HCT116 (cell line): ENCODE measurements around the gene ZNF804B. TPM values are rescaled to one million over a fixed set of nuclear protein-coding genes. Genes with fewer than 3 reads are reported as not detected.

ENCODE experiments used
- ATAC-seq: fragments of 200-7000 bp; cut with Tn5 transposase; 2 replicates; pipeline ENCODE4 v1.9.1; 2020; ENCODE audit warnings: mild to moderate bottlenecking, moderate library complexity
- BruUV-seq: library from RNA; stranded (reverse); fragments of 400-500 nt; replicated peaks from 2 replicates; lab custom pipeline; 2021; lab: Mats Ljungman, UMichigan
- CTCF ChIA-PET: fragments of 300-600 bp; sonication (Branson Sonifier 250); formaldehyde crosslinking; loops from one replicate; lab custom pipeline; 2021; ENCODE audit warnings: antibody characterized with exemption; lab: Charles Lee
- POLR2A ChIA-PET: fragments of 300-600, 350-600 bp; sonication (Branson Sonifier 250); formaldehyde crosslinking; loops from one replicate; lab custom pipeline; 2021; ENCODE audit warnings: antibody characterized with exemption; lab: Charles Lee
- RAD21 ChIA-PET, 2 experiments: fragments of 300-600 bp; sonication (Branson Sonifier 250); formaldehyde crosslinking; loops; one replicate each; lab custom pipeline; 2023; ENCODE audit warnings: low total read pairs in 2 of 2; ENCODE audit not compliant: uncharacterized antibody in 2 of 2, unreplicated experiment in 2 of 2, low non-redundant PET in 1 of 2; lab: Charles Lee
- DNase-seq: peaks from one replicate; pipeline ENCODE4 v3.0.0-alpha.2; 2010; ENCODE audit warnings: low read depth, low spot score
- H2AFZ ChIP-seq: fragments of 200-600 bp; shearing (Covaris generic), sonication (generic); 2 replicates; pipeline ENCODE4 v1.6.1; 2017; ENCODE audit warnings: low read depth, mixed run types, mixed read lengths, antibody characterized with exemption, low read length; ENCODE audit not compliant: poor library complexity, severe bottlenecking
- H3K27ac ChIP-seq: 2 replicates; pipeline ENCODE4 v1.5.1; 2012; ENCODE audit warnings: low read depth, low read length
- H3K27me3 ChIP-seq: fragments of 200-600 bp; sonication (generic); 2 replicates; pipeline ENCODE4 v1.6.1; 2016; ENCODE audit warnings: mixed run types, low read length, mixed read lengths; ENCODE audit not compliant: insufficient read depth
- H3K36me3 ChIP-seq, 2 experiments: fragments of 200-500 bp in 1 of 2; fragments of 200-600 bp in 1 of 2; sonication (Bioruptor generic) in 1 of 2; sonication (generic) in 1 of 2; 2 replicates each; pipeline versions ENCODE4 v1.5.1 to v1.6.1; 2014 to 2016; ENCODE audit warnings: low read length in 2 of 2, inconsistent platforms in 1 of 2, mixed read lengths in 1 of 2, mixed run types in 1 of 2; ENCODE audit not compliant: insufficient read depth in 2 of 2, control insufficient read depth in 1 of 2
- H3K4me1 ChIP-seq, 2 experiments: fragments of 200-600 bp in 1 of 2; sonication (generic) in 1 of 2; 2 replicates each; pipeline versions ENCODE4 v1.5.1 to v1.6.1; 2012 to 2017; ENCODE audit warnings: low read length in 2 of 2, inconsistent platforms in 1 of 2, mild to moderate bottlenecking in 1 of 2, mixed read lengths in 1 of 2, mixed run types in 1 of 2, moderate library complexity in 1 of 2; ENCODE audit not compliant: insufficient read depth in 2 of 2, control insufficient read depth in 1 of 2
- H3K4me2 ChIP-seq: fragments of 200-600 bp; sonication (generic); 2 replicates; pipeline ENCODE4 v1.6.1; 2017; ENCODE audit warnings: mixed run types, low read length, mixed read lengths
- H3K4me3 ChIP-seq, 2 experiments: fragments of 200-600 bp in 1 of 2; sonication (generic) in 1 of 2; replicated peaks in 1 of 2; 2 replicates each; pipeline ENCODE4 v1.5.1; 2011 to 2016; ENCODE audit warnings: low read length in 2 of 2, control low read depth in 1 of 2, low read depth in 1 of 2, mild to moderate bottlenecking in 1 of 2, mixed read lengths in 1 of 2, mixed run types in 1 of 2
- H3K79me2 ChIP-seq: fragments of 200-600 bp; sonication (generic); 2 replicates; pipeline ENCODE4 v1.6.1; 2017; ENCODE audit warnings: mild to moderate bottlenecking, mixed run types, low read length, moderate library complexity, mixed read lengths; ENCODE audit not compliant: insufficient read depth
- H3K9ac ChIP-seq: fragments of 200-600 bp; sonication (generic); 2 replicates; pipeline ENCODE4 v1.6.1; 2016; ENCODE audit warnings: low read length, mixed read lengths
- H3K9me2 ChIP-seq: fragments of 200-600 bp; sonication (generic), shearing (Covaris generic); 2 replicates; pipeline ENCODE4 v1.6.1; 2017; ENCODE audit warnings: mixed run types, mild to moderate bottlenecking, moderate library complexity; ENCODE audit not compliant: insufficient read depth
- H3K9me3 ChIP-seq, 2 experiments: fragments of 200-500 bp in 1 of 2; fragments of 200-600 bp in 1 of 2; sonication (Bioruptor generic) in 1 of 2; sonication (generic) in 1 of 2; 2 replicates each; pipeline ENCODE4 v1.6.1; 2014 to 2017; ENCODE audit warnings: low read length in 2 of 2, mixed read lengths in 2 of 2, inconsistent platforms in 1 of 2, low read depth in 1 of 2, mild to moderate bottlenecking in 1 of 2, mixed run types in 1 of 2, moderate library complexity in 1 of 2; ENCODE audit not compliant: control insufficient read depth in 1 of 2, insufficient read depth in 1 of 2
- H4K20me1 ChIP-seq: fragments of 200-600 bp; sonication (generic), shearing (Covaris generic); 2 replicates; pipeline ENCODE4 v1.6.1; 2017; ENCODE audit warnings: mixed run types, mild to moderate bottlenecking, moderate library complexity; ENCODE audit not compliant: insufficient read depth
- ATF3 ChIP-seq: IDR thresholded peaks from 2 replicates; pipeline ENCODE4 v1.6.1; 2012
- CEBPB ChIP-seq: IDR thresholded peaks from 2 replicates; pipeline ENCODE4 v1.6.1; 2012; ENCODE audit warnings: low read depth
- CTCF ChIP-seq, 3 experiments: fragments of 200-600 bp in 1 of 3; sonication (generic) in 1 of 3; IDR thresholded peaks in 2 of 3; conservative IDR thresholded peaks in 1 of 3; 2 replicates each; pipeline ENCODE4 v1.5.1; 2012 to 2017; ENCODE audit warnings: low read depth in 2 of 3, low read length in 2 of 3, antibody characterized with exemption in 1 of 3, borderline replicate concordance in 1 of 3, control low read depth in 1 of 3, mild to moderate bottlenecking in 1 of 3, mixed read lengths in 1 of 3, mixed run types in 1 of 3, moderate library complexity in 1 of 3; ENCODE audit not compliant: insufficient read depth in 1 of 3
- FOSL1 ChIP-seq: IDR thresholded peaks from 2 replicates; pipeline ENCODE4 v1.6.1; 2012; ENCODE audit warnings: low read depth
- JUND ChIP-seq: IDR thresholded peaks from 2 replicates; pipeline ENCODE4 v1.6.1; 2012
- POLR2A ChIP-seq: IDR thresholded peaks from 2 replicates; pipeline ENCODE4 v1.7.0; 2011; ENCODE audit warnings: borderline replicate concordance; ENCODE audit not compliant: insufficient read depth, insufficient read length; ENCODE audit errors: extremely low read depth
- RAD21 ChIP-seq: IDR thresholded peaks from 2 replicates; pipeline ENCODE4 v1.6.1; 2012; ENCODE audit warnings: low read depth, mild to moderate bottlenecking
- REST ChIP-seq: IDR thresholded peaks from 2 replicates; pipeline ENCODE4 v1.6.1; 2012; ENCODE audit warnings: low read depth
- SP1 ChIP-seq: IDR thresholded peaks from 2 replicates; pipeline ENCODE4 v1.6.1; 2012; ENCODE audit warnings: low read depth
- YY1 ChIP-seq: IDR thresholded peaks from 2 replicates; pipeline ENCODE4 v1.6.1; 2011; ENCODE audit warnings: low read length, low read depth, moderate library complexity, mild to moderate bottlenecking; ENCODE audit not compliant: insufficient replicate concordance; ENCODE audit errors: extremely low read depth
- intact Hi-C: fragments of 100-400 bp; cut with micrococcal nuclease; formaldehyde crosslinking; loops from 2 replicates; pipeline ENCODE4 v1.10.0; 2022
- total RNA-seq: library from RNA; stranded (reverse); gene quantifications from one replicate; pipeline ENCODE4 v1.2.1, GENCODE V29; 2021; ENCODE audit not compliant: unreplicated experiment

ZNF804B gene
- total RNA-seq, 1 experiment from 2014 or later, result not detected

- Histone ChIP-seq H3K4me1 (no peaks in the 10 kb centered on the region), H3K4me2 (no peak overlapping the region), H4K20me1 (no peaks in the 10 kb centered on the region), H3K79me2 (no peaks in the 10 kb centered on the region), H2AFZ (no peak overlapping the region), H3K9ac (no peak overlapping the region), H3K36me3 (no peaks in the 10 kb centered on the region), H3K27me3 (no peaks in the 10 kb centered on the region), H3K27ac (no peak overlapping the region), H3K9me3 (no peaks in the 10 kb centered on the region), H3K4me3 (no peak overlapping the region), H3K9me2 (no peaks in the 10 kb centered on the region)
- no peak for TF ChIP-seq YY1
- no peak for TF ChIP-seq RAD21
- TF ChIP-seq POLR2A, result no peak
- no peak for TF ChIP-seq CEBPB
- TF ChIP-seq SP1, result no peak
- TF ChIP-seq FOSL1, result no peak
- no peak for TF ChIP-seq REST
- TF ChIP-seq ATF3, result no peak
- no peak for TF ChIP-seq JUND
- TF ChIP-seq CTCF (IDR thresholded peaks at IDR 0.05 in 2 of 3, conservative IDR thresholded peaks at IDR 0.05 in 1 of 3; ENCODE audit: borderline replicate concordance in 1 of 3, insufficient read depth in 1 of 3, low read depth in 2 of 3, low read length in 2 of 3), result no peak
- CTCF ChIA-PET, result no interaction called here
- POLR2A ChIA-PET, result no interaction called here
- RAD21 ChIA-PET, result no interaction called here
- intact Hi-C loops, result no loop called here
- no TSS peak for BruUV-seq
- ATAC-seq (no peak), DNase-seq (no peak)
These were observed 209.7 kb downstream of the ZNF804B start for GRCh38 chr7:88969167-88969566.
